ENCODE measurements around the gene GRB14.

GRB14 gene

DNA sequence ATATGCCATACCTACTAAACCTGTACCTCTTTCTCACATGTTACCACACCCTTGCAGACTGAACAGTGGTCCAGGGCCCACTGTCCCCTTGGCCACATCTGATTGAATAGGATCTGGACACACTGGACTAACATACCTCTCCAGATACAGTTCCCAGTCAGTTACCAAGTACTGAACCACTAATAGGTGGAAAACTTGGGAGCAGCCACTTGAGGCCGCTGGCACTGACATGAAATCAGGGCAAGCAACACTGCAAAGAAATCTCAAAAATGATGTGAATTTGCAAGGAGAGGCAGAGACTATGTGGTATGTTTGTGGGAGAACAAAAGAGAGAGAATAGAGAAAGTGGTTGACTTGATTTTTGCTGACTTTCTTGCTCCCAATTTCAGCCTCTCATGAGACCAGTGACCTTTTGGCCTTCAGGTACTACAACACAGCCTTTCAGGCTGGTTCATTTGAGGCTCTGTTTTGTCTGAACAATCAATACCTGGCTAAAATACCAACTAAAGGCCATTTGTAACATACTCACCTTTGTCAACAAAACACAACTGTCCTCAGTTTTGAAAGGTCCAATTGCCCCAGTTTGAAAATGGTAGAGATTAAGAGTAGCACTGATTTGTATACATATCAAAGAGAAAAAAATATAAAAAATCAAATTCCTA is 7.8 kb downstream of the GRB14 start:
- DNase-seq (ENCODE audit: low read depth), result no peak

GRCh38 chr2:164609790-164610189 is 11.5 kb downstream of the GRB14 start:
- no peak for DNase-seq (ENCODE audit: low read depth)

GRCh38 chr2:164606557-164606956 is 14.7 kb downstream of the GRB14 start:
- DNase-seq (ENCODE audit: low read depth), result no peak

DNA sequence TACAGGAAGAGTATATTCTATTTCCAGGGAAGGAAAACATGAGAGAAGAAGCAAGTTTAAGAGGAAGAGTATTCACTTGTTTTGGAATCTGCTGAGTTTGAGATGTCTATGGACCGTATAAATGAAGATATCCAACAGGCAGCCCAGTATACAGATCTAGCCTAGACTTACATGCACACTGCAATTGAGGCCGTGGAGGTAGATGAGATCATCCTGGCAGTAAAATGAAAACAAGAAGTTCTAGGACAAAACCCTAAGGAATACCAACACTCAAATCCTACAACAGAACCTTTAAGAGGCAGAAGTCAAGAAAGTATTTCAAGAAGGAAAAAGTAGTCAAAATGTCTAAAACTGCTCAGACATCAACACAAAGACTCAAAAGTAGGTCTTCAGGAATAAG is 16.0 kb downstream of the GRB14 start:
- DNase-seq (ENCODE audit: low read depth), result no peak

- no peak for DNase-seq (ENCODE audit: low read depth)
Observed at GRCh38 chr2:164600763-164601162, 20.5 kb downstream of the GRB14 start.

- DNase-seq (ENCODE audit: low read depth), result no peak
Observed at GRCh38 chr2:164599954-164600589, 21.2 kb downstream of the GRB14 start.

DNA sequence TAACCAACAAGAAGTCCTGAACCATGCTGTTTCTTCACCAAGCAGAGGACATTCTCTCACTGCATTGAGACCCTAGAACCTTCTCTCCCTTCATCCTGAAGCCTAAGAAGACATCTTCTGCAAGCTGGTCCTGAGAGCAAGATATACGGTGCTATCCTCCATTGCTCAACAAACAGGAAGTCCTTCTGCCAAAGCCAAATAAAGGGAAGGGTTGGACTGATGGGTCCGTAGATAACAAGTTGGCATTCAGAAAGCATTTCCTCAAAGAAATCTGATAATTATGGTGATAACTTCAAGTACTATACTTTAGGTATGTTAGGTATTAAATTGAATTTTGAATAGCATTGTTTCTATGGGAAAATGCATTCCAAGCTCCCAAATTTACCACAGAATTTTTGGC is 23.3 kb downstream of the GRB14 start:
- no peak for DNase-seq (ENCODE audit: low read depth)

GRCh38 chr2:164595031-164595430 is 26.3 kb downstream of the GRB14 start:
- DNase-seq (ENCODE audit: low read depth), result no peak

GRCh38 chr2:164593959-164594358 is 27.3 kb downstream of the GRB14 start:
- DNase-seq (ENCODE audit: low read depth), result no peak

- DNase-seq (ENCODE audit: low read depth), result no peak
Observed at GRCh38 chr2:164593541-164593940, 27.7 kb downstream of the GRB14 start.

DNA sequence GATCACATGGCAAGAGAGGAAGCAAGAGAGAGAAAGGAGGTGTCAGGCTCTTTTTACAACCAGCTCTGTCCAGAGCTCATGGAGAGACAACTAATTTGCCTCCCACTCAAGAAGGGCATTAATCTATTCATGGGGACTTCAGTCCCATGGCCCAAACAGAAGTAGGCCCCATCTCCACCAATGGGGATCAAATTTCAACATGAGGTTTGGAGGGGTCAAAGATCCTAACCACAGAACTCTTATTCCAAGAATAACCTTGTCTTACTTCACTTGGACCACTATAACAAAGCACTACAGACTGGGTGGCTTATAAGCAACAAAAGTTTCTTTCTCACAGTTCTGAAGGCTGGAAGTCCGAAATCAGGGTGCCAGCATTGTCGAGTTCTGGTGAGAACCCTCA is 31.8 kb downstream of the GRB14 start:
- no peak for DNase-seq (ENCODE audit: low read depth)

- no peak for DNase-seq (ENCODE audit: low read depth)
Observed at GRCh38 chr2:164581050-164581449, 40.2 kb downstream of the GRB14 start.

- DNase-seq (ENCODE audit: low read depth), result no peak
Observed at GRCh38 chr2:164574931-164575330, 46.4 kb downstream of the GRB14 start.

DNA sequence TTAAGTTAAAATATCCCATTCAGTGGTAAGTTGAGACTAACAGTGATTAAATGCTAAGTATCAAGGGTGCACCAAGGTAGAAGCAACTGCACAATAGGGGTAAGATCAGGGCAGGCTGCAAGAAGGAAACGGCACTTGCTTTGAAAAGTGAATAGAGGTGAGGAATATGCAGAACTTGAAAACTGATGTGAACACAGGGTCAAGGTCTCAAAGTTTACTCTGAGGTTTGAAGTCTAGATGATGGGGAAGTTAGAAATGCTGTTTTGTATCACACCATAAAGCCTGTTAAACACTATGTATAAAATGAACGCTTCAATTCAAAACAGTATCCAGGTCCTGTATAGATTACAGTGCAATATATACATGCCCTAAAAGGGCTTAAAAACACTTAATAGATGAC is 50.8 kb downstream of the GRB14 start:
- no peak for DNase-seq (ENCODE audit: low read depth)

GRCh38 chr2:164569378-164569777 is 51.9 kb downstream of the GRB14 start:
- no peak for DNase-seq (ENCODE audit: low read depth)

DNA sequence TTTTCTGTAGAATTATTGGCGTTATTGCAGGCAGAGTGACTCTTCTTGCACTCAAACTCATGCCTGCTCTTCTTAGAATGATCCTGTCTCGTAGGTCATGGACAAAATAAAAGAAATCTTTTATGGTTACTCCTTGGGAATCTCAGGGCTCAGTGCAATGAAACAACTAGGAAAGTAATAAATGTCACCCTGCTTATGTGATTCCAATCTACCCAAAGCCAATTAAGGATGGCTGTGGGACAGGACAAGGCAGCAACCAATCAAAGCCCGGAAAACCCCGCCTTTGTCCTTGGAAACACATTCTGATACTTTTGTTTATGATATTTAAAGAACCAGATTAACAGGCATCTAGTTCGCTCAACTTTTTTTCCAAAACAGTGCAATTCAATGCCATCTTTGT is 53.0 kb downstream of the GRB14 start:
- no peak for DNase-seq (ENCODE audit: low read depth)

- DNase-seq (ENCODE audit: low read depth), result no peak
Observed at GRCh38 chr2:164567335-164567989, 53.8 kb downstream of the GRB14 start.

- no peak for DNase-seq (ENCODE audit: low read depth)
Observed at GRCh38 chr2:164565359-164565758, 55.9 kb downstream of the GRB14 start.

- no peak for DNase-seq (ENCODE audit: low read depth)
Observed at GRCh38 chr2:164562666-164563065, 58.6 kb downstream of the GRB14 start.

DNA sequence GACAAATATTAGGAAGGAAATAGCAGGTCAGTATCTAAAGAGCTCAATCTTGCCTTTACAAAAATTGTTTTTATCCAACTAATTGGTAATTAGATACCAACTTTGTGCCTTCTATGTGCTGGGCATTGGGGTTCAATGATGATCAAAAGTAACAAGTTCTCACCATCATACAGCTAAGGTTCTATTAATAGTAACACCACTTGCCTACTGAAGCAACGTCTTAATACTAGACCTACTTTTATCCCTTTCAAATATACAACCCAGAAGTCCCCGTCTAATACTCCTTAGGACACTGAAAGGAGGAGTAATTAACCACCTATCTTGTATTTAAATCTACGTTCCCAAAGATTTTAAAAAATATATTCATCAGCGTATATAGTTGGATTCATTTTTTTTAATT is 59.3 kb downstream of the GRB14 start:
- no peak for DNase-seq (ENCODE audit: low read depth)

DNA sequence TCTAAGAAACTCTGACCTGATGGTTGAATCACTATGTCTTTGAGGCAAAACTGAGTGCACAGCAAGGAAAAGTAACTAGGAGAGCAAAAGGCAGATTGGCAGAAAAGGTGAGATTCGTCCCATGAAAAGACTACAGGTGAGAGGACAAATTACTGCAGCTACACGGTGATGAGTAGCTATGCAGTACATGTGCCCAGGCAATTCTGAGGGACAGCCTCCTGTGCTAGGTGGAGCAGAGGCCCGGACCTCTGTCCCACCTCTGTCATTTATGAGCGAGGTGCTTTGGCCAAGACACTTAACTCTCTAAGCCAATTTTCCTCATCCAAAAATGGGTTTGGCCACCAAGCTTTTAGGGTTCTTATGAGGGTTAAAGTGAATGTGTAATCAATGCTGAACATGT is 59.9 kb downstream of the GRB14 start:
- no peak for DNase-seq (ENCODE audit: low read depth)

- DNase-seq (ENCODE audit: low read depth), result no peak
Observed at GRCh38 chr2:164560902-164561301, 60.4 kb downstream of the GRB14 start.

DNA sequence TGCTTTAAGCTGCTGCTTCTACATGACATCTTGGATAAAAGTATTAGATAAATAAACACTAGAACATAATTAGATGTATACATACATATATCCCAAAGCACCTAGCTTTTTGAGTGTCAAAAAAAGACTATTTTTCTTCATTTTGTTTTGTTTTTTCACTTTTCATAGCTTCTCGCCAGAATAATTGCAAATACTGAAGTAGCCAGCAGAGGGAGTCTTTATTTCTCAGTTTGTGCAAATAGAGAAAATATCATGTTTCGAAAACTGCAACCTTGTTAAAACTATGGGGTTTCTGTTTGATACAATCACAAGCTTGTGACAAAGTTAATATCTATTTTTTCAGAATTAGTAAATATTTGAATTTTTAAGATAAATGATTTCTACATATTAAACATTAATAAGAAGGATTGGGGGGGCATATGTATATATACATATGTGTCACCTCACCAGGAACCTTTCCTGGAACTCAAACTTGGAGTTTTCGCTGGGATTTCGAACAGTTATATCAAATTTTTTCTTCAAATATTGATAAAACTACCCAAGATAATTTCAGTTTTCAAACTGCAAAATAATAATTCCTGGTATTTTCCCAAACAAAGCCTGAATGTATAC is 61.0 kb downstream of the GRB14 start:
- DNase-seq (ENCODE audit: low read depth), result no peak
